NAMALWA (cell line): ENCODE measurements around the gene SLC25A1.
"Not testable (repeated sequence)": the region's sequence is repeated elsewhere in the genome, so short reads cannot be mapped to it uniquely, and the experiment has no call there.

ENCODE experiments used
- DNase-seq: peaks from one replicate; pipeline ENCODE4 v3.0.0-alpha.2; 2015; ENCODE audit warnings: low spot score

SLC25A1 gene

DNA sequence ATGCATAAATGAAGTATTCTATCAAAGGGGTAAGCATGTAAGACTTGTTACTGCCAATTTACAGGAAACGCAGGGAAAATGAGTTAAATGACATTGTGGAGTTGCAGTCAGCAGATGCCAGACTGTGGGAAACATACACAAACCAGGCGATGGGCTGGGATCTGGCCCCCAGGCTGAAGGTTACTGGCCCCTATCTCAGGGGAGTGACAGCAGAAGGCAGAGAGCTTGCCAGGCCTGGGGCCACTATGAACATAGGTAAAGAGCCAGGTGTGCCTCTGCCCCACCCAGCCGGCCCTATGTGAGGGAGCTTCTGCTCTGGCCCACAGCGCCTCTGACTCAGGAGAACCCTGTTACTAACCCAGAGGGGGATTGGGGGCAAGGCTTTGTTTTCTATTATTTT, 26.1 kb upstream of the SLC25A1 start:
- DNase-seq, result no peak

DNA sequence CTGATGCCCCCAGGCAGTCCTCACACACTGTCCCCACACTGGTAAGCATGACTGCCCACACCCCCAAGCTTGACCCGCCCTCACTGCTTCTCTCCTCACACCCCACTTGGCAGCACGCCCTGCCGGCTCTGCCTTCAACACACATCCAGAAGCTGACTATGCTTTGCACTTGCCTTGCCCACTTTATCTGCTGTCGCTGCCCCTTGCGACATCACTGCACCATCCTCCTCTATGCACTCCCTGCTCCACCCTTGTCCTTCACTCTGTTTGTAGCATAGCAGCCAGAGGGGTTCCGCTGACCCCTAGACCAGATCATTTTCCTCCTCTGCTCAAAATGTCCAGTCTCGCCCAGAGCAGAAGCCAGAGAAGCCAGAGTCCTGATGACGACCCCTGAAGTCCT, 25.3 kb upstream of the SLC25A1 start:
- no peak for DNase-seq

DNA sequence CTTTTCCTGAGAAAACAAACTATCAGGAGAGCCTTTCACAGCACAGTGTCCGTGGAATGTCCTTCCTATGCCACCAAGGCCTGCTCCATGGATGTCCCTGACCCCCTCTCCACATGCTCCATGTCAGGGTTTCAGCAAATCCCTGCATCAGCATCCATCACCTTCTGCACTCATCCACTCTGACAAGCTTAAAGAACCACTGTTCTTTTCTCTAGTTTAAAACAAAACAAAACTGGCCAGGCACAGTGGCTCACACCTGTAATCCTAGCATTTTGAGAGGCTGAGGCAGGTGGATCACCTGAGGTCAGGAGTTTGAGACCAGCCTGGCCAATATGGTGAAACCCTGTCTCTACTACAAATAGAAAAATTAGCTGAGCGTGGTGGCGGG, 24.3 kb upstream of the SLC25A1 start:
- not testable (repeated sequence) for DNase-seq

DNA sequence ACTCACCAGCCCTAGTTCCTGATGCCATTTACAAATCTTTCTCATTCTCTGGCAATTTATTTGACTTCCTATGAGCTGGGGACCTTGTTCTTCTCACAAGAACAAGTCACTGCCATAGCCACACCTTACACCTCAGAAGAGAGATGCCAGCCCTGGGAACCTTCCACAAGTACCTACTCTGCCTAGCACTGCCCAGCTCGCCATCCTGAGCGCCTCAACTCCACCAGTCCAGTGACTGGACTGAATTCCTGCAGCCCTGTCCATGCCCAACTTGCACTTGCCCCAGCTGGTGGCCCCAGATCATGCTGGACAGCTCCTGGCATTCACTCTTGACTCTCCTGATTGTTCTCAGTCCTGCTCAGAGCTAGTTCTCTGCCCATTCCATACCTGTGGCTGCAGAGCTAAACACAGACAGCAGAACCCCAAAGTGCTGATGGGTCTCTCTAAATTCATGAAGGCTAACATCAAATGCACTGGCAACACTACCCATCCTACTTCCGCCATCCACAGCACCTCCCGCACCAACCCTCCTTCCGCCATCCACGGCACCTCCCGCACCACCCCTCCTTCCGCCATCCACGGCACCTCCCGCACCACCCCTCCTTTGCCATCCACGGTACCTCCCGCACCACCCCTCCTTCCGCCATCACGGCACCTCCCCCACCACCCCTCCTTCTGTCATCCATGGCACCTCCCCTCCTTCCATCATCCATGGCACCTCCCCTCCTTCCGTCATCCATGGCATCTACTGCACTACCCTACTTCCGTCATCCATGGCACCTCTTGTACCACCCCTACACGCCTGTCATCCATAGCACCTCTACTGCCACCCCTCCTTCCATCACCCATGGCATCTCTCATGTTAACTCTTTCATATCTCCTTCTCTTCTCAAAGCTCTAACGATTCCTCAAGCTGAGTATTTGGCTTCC, 23.6 kb upstream of the SLC25A1 start:
- no peak for DNase-seq

DNA sequence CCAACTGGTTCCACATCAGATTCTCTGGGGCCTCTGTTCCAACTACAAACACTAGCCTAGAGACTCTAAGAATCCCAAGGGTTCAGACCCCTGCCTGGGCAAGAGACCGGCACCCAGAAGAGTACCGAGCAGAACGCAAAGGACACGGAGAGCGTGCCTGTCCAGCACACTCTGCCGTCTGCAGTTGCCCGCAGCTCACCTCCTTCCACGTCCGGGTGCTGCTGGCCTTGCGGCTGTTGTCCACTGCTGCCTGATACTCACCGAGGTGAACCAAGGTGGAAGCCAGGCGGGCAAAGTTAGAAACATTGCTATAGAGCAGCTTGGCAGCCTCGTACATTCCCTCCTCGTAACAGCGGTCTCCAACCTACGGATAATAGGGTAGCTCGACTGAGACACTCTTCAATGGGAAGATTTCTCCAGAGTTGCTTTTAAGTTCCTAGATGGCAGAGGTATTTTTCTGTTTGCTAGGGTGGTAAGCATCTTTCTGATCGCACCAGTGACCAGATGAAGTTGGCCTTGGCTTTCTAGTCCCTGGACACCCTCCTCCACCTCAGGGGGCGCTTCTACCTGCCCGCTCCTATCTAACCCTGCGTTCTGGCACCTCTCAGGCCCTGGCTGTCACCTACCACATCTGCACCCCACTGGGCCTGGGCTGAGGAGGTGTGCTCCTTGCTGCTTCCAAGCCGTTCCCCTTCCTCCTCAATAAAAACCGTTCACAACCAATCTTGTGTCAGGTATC, 22.8 kb upstream of the SLC25A1 start:
- no peak for DNase-seq

DNA sequence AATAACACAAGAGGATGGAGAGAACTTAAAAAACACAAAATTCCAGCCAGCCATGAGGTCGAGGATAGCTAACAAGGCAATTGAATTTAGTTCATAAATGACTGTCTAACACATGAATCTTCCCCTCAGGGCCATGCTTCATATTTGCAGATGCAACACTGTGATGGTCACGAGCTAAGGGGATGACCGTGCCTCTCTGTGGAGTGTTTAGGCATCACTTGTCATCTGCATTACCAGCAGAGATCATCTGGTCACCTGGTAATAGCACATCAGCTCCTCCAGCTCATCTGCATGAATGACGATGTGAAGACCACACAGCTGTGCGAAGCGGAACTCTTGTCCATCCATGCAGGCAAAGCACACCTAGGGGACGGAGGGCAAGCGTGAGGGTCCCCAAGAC, 20.9 kb upstream of the SLC25A1 start:
- DNase-seq, result no peak

DNA sequence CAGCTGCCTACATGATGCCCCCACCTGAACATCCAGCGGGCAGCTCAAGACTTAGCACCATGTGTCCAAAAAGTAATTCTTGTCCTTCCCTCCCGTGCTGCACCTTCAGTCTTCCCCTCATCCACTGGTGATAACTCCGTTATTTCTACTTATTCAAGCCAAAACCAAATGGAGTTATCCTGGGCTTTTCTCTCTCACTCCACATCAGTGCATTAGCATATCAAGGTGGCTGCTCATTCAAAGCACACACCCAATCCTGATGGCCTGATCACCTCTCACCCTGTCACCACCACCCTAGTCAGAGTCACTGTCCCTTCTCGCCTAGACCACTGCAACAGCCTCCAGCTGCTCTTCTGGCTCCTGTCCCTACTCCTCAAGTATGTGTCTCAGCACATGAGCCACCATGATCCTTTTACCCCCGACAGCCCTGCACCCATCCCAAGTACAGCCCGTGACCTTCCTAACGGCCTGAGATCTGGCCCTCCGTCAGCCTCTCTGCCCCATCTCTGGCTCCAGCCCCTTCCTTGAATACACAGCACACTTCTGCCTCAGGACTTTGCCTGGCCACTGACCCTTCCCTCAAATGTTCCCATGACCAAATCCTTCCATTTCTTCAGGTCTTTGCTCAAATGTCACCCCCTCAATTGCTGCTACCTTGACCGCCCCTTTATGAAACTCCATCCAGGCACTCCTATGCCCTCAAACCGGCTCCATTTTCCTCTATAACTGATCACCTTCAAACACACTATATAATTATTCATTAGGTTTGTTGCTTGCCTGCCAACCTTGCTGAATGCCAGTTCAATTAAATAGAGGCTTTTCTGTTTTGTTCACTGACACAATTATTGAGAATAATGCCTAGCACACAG, 19.7 kb upstream of the SLC25A1 start:
- no peak for DNase-seq

DNA sequence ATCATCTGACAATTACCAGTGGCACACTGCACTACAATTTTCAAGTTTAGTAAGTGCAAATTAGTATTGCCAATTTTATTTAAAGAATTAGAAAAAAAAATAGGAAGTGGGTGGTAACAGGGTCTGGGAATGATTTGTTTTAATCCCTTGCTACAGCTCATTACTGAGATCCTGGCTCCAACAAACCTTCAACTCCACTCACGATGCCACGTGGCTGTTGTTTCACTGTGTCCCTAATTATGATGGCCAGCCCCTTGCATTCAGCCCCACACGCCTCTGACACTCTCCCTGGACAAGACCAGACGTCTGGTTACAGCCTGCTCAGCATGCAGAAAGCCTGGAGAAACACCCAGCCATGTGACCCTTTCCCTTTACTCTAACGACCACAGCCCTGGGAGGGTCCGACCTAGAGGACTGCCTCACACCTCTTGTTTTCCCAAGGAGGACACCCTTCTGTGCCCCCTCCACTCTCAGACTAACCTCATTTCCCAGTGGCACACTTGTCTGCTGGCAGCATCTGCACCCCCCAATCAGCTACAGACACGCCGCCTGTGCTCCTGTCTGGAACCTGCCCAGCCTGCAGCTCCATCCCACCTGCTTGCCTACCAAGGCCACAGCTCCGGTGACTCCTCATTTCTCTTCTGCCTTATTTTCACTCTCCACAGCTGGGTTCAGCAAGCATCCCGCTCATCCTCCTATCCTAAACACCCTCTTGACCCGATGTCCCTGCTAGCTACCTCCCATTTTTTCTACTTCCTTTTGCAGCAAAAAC, 18.5 kb upstream of the SLC25A1 start:
- DNase-seq, result no peak

DNA sequence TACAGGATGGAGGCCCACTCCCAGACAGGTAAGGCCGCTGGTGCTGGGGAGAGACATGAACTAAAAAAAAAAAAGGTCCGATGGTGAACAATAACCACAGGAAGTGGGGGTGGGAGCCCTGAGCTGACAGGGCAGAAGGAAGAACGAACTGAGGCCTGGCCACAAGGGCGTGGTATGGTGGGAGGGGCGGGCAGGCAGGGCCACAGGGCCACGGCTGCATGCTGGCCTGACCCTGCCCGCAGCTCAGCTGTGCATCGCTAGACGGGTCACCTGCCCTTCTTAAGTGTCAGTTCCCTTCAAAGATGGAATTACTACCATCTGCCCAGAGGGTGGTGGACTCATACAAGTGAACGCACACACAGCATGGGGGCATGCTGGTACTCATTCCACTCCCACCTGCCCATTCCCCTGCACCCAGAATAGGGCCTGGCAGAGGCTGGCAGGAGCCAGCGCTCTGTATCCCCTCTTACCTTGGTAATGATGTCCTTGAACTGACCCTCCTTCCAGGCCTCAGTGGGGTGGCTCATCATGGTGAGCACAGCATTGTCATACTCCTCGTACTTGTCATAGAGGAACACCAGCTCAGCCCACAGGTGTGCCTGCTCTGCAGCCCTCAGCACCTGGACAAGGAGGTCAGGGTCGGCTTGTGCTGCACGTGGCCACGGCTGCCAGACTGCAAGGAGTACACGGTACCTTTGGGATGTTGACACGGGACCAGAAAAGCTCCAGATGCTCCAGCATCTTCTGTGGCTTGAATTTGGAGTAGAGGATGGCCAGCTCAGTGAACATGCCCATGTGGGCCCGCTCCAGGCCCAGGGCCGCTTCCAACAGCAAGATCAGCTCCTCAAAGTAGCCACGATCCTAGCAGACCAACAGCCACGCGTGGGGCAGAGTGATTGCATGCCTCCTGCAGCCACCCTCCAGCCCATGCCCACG, 17.5 kb upstream of the SLC25A1 start:
- DNase-seq, result no peak

DNA sequence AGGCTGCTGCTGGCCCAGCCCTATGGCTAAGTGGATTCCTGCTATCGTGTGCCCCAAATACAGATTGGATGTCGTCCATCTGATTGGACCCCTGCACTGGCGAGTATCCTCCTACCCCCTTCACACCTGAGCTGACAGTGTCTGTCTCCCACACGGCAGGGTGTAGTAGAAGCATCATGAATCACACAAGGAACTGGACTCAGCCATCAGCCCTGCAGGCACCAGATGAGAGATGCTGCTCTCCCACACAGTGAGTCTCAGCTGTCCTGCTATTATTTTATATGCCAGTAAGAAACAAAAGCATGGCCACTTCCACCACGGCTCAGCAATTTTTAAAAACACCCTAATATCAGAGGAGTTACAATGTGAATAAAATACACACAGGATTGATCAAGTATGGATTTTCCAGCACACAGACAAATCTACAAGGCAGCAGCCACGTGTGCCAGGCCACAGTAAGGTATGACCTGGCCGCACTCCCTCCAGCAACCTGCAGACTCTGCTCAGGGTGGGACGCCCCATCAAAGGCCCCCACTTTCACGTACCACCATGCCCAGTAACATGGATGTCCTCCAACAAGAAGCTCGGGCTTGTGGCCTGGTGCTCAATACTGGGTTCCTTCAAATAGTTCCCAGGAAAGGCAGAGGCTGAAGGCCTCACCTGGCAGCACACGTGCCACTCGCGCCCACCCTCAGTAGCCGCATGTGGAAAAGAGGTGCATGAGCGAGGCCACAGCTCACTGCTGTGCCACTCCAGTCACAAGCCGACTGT, 16.4 kb upstream of the SLC25A1 start:
- DNase-seq, result no peak

DNA sequence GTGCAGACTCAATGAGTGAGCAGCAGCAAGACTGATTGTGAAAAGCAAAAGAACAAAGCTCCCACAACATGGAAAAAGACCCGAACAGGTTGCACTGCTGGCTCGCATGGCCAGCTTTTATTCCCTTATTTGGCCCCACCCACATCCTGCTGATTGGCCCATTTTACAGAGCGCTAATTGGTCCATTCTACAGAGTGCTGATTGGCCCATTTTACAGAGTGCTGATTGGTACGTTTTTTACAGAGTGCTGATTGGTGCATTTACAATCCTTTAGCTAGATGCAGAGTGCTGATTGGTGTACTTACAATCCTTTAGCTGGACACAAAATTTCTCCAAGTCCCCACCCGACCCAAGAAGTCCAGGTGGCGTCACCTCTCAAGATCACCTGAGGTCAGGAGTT, 15.3 kb upstream of the SLC25A1 start:
- DNase-seq, result peak; percentile 48

DNA sequence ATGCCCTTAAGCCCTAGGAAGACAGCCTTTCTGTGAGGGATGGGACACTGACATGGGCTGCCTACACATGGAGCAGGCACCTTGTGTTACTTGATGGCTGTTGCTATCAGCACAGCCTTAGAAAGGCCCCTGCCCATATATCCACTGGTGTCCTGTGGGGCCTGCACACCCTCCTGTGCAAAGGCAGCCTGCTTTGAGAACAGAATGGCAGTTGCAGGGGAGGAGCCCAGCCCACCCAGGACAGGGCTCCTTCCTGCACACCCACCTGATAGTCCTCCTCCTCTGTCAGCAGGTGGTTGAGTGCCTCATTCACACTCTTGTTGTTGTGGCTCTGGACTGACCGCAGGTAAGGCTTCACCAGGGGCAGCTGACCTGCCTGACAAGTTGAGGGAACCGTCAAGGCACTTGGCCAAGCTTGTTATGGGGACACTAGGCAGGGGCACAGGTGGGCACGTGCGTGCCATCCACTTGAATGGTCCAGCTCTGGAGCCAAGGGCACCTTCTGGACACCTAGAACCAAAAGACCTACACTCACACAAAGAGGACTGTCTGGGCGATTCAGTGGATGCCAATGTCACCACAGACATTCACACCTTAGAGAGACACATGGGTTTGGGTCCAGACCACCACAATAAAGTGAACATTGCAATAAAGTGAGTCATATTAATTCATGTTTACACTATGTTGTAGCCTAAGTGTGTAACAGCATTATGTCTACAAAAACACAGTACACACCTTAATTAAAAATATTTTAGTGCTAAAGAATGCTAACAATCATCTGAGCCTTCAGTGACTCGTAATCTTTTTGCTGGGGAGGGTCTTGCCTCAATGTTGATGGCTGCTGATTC, 9.4 kb upstream of the SLC25A1 start:
- DNase-seq, result no peak

DNA sequence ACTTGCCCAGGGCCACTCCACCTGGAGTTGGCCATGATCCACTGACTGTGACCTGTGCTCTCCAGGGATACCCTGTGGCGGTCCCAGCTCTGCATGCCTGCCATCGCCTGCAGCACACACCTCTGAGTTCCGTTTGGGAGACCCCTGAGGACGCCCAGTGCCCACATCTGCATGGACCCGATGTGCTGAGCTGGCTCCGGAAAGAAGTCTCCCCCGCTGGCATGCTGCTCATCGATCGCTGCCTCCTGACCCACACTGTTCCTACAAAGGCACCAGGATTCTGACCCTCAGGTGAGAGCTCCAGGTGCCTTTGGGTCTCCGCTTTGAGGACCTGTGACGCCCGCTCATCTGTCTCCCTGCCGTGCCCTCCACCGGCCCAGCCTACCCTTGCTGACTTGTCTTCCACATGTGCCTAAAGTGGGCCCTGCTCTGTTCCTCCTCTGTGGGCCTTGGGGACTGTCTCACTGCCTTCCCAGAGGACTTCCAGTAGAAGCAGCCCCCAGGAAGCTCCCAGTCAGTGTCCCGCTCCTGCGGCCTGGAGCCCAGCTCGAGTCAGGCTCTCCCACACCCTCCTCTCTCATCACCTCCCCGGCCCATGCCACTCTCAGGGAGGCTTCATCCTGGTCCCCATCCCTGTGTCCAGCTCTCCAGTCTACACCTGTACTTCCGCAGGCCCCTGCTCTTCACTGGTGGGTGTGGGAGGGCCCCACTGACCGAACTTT, 5.9 kb upstream of the SLC25A1 start:
- no peak for DNase-seq

DNA sequence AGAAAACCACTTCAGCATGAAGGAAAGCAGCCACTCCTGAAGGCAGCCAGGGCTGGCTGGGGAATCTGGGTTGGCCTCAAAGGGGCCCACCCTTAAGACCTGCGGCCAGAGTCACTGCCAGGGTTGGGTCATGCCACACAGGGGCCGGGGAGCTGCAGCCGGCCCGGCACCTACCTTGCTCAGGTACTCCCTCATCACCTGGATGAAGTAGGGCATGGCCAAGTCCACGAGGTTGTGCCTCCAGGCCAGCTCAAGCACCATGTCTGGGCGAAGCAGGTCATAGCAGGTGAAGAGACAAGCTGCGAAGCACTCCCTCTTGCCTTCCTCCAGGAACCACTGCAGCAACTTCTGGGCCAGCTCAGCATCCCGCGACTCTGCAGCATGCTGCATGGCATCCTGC, 4.7 kb upstream of the SLC25A1 start:
- no peak for DNase-seq

DNA sequence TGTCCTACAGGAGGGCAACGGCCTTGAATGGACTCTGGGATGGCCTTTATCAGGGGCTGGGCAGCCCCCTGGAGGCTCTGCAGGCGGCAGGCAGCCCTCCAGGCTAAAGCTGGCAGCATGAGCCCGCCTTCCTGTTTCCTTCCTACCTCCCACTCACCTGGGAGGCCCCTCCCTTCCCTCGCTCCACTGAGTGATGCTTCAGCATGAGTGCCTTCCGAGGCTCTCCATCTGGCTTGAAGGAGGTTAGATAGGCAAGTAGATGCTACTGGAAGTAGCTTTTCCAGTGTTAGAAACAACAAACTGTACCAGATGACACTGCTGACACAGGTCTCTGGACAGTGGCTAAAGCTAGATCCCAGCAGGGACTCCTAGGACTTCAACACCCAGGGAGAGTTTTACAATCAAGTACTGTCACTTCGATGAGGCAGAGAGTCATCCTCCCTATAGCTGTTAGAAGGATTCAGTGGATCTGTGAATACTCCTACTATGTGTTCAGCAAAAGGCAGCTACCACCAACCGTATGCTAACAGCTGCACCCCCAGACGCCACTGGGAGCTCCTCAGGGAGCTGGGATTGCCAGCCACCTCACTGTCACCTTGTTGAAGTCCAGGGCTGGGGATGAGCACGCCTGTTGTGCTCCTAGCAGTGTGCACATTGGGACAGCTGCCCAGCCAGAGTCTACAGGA, 4.1 kb upstream of the SLC25A1 start:
- DNase-seq, result no peak

DNA sequence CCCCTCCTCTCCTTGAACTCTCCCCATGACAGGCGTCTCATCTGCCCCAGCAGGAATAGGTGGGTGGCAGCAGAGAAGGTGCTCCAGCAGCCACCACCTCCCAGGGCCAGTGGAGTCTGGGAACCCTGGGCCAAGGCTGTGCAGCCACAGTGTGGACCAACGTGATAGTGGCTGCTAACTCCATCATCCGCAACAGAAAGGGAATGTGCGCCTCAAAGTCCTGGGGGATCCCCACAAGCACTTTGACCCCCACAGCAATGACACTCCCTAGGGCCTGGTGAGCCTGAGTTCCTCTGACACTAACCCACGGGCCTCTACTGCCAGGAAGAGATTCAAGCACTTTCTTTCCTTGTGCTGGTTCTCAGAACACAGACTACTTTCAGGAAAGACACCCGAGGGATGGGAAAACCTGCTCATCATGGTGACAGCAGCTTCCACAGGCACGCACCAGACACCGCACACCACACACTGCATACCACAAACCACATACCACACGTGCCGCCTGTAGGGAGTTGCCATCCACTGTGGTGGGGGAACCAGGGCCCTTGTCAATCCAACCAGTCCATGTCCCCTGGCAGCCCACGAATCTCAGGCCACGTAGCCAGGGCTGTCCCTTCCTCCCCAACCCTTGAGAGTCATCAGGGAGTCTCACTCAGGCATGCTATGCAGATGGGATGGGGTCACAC, 3.4 kb upstream of the SLC25A1 start:
- DNase-seq, result no peak
